ENCODE results near the gene GRWD1.

- TF ChIP-seq ZNF24 (tag by site-specific recombination; IDR thresholded peaks at IDR 0.05) (no peak), CTCF (tag by site-specific recombination; IDR thresholded peaks at IDR 0.05) (no peak), ZNF16 (tag by site-specific recombination; IDR thresholded peaks at IDR 0.05; ENCODE audit: low read depth) (no peak), PATZ1 (tag by site-specific recombination; IDR thresholded peaks at IDR 0.05) (no peak)
Observed at GRCh38 chr19:48475369-48476068, 29.7 kb downstream of the GRWD1 start.

Measured in HEK293 (cell line).